ENCODE data around the gene RAB11FIP3. TPM values are rescaled to one million over a fixed set of nuclear protein-coding genes. Genes with fewer than 3 reads are reported as not detected.

Gene RAB11FIP3
- polyA plus RNA-seq, 1 donor = 114 TPM

- Histone ChIP-seq H3K27me3 (ENCODE audit: control insufficient read depth, insufficient read depth, low read length) (no peaks in the 10 kb centered on the region), H3K9me3 (ENCODE audit: control insufficient read depth, low read depth, low read length) (peaks cover 5% of the 10 kb centered on the region), H3K4me3 (ENCODE audit: low read length) (no peak overlapping the region), H3K4me1 (ENCODE audit: control insufficient read depth, insufficient read depth, low read length) (peaks cover 30% of the 10 kb centered on the region), H3K27ac (ENCODE audit: low read length) (no peak overlapping the region), H3K36me3 (ENCODE audit: control insufficient read depth, insufficient read depth, low read length) (no peaks in the 10 kb centered on the region)
- no CpG with 5 or more reads among the region's 7 CpGs for WGBS (ENCODE audit: insufficient coverage, low lambda C conversion rate)
- no peak for DNase-seq
Observed at GRCh38 chr16:392450-393030, 32.9 kb upstream of the RAB11FIP3 start.

- Histone ChIP-seq H3K4me3 (ENCODE audit: low read length) (peak overlapping the region; percentile 48), H3K27ac (ENCODE audit: low read length) (peak overlapping the region; percentile 37), H3K27me3 (ENCODE audit: control insufficient read depth, insufficient read depth, low read length) (no peaks in the 10 kb centered on the region), H3K4me1 (ENCODE audit: control insufficient read depth, insufficient read depth, low read length) (peaks cover 19% of the 10 kb centered on the region), H3K36me3 (ENCODE audit: control insufficient read depth, insufficient read depth, low read length) (peaks cover 13% of the 10 kb centered on the region), H3K9me3 (ENCODE audit: control insufficient read depth, low read depth, low read length) (peaks cover 9% of the 10 kb centered on the region)
- WGBS (ENCODE audit: insufficient coverage, low lambda C conversion rate) = no CpG with 5 or more reads among the region's 3 CpGs
- DNase-seq = no peak
Observed at GRCh38 chr16:396199-396598, 29.2 kb upstream of the RAB11FIP3 start.

- Histone ChIP-seq H3K27ac (ENCODE audit: low read length) (peak overlapping the region; percentile 37), H3K4me1 (ENCODE audit: control insufficient read depth, insufficient read depth, low read length) (peaks cover 19% of the 10 kb centered on the region), H3K27me3 (ENCODE audit: control insufficient read depth, insufficient read depth, low read length) (no peaks in the 10 kb centered on the region), H3K36me3 (ENCODE audit: control insufficient read depth, insufficient read depth, low read length) (peaks cover 13% of the 10 kb centered on the region), H3K4me3 (ENCODE audit: low read length) (peak overlapping the region; percentile 48), H3K9me3 (ENCODE audit: control insufficient read depth, low read depth, low read length) (peaks cover 12% of the 10 kb centered on the region)
- peak in 1 of 2 donors; percentile 58 for DNase-seq
- 0% methylated on average over 6 of the region's 22 CpGs for WGBS (ENCODE audit: insufficient coverage, low lambda C conversion rate)
Observed at GRCh38 chr16:396605-397004, 28.8 kb upstream of the RAB11FIP3 start.

DNA sequence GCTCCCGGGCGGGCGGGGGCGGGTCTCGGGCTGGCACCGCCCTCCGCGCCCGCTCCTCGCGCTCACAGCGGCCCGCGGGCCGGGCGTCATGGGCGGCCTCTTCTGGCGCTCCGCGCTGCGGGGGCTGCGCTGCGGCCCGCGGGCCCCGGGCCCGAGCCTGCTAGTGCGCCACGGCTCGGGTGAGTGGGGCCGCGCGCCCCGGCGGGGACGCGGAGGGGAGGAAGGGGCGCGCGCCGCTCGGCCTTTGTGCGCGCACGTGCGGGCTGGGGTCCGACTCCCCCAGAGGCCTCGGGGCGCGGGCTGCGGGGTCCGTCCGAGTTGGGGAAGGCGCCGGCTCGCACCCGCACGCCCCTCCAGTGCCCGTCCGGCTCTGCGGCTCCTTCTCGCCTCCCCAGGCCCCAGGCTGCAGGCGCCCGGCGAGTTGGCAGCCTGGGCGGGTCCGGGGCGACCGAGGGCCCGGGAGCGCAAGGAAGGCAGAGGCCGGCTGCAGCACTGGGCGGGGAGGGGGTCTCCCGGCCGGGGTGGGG is 28.3 kb upstream of the RAB11FIP3 start, which contains the start of gene NME4:
TSS of gene NME4 (plus strand) at position 65 of the 527 bp plus-strand sequence. CDS start at position 89, 24 bp downstream.
- H3K27ac ChIP-seq (ENCODE audit: low read length) = peak within 1 kb of the TSS; percentile 37
- no peaks in the 10 kb centered on the region for H3K27me3 ChIP-seq (ENCODE audit: control insufficient read depth, insufficient read depth, low read length)
- peak within 1 kb of the TSS; percentile 48 for H3K4me3 ChIP-seq (ENCODE audit: low read length)
- peaks cover 13% of the 10 kb centered on the region for H3K36me3 ChIP-seq (ENCODE audit: control insufficient read depth, insufficient read depth, low read length)
- no CpG with 5 or more reads among the region's 75 CpGs for WGBS (ENCODE audit: insufficient coverage, low lambda C conversion rate)
- H3K9me3 ChIP-seq (ENCODE audit: control insufficient read depth, low read depth, low read length) = peaks cover 7% of the 10 kb centered on the region
- DNase-seq = peak in 1 of 2 donors; percentile 51
- peaks cover 19% of the 10 kb centered on the region for H3K4me1 ChIP-seq (ENCODE audit: control insufficient read depth, insufficient read depth, low read length)

DNA sequence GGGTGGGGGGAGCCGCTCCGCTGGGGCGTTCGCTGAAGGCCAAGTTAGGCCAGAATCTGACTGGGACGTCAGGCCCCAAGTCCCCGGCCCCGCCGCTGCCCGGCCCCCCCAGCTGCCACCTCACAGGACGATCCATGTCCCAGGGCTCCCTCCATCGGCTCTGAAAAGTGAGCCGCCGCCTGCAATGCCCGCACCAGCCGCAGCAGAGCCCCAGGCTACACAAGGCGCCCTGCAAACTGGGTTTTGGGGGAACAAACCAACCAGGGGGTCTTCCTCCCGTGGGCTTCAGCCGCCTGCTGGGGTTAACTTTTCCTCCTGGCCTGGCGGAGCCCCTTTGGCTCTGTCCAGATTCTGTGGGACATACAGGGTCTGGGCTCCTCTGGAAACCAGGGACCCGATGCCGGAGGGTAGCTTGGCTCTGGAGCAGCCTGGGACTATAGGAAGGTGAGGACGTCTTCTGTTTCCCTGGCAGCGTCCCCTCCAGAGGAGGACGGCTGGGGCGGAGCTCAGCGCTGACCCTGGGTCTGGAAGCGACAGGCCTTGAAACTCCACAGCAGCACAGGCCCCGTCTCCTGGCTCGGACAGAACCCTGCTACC is 27.6 kb upstream of the RAB11FIP3 start:
- peak in 1 of 2 donors; percentile 69 for DNase-seq
- 80% methylated on average over 1 of the region's 29 CpGs for WGBS (ENCODE audit: insufficient coverage, low lambda C conversion rate)
- H3K4me3 ChIP-seq (ENCODE audit: low read length) = peak overlapping the region; percentile 14
- H3K27ac ChIP-seq (ENCODE audit: low read length) = peak overlapping the region; percentile 16
- no peaks in the 10 kb centered on the region for H3K27me3 ChIP-seq (ENCODE audit: control insufficient read depth, insufficient read depth, low read length)
- H3K9me3 ChIP-seq (ENCODE audit: control insufficient read depth, low read depth, low read length) = peaks cover 7% of the 10 kb centered on the region
- peaks cover 20% of the 10 kb centered on the region for H3K4me1 ChIP-seq (ENCODE audit: control insufficient read depth, insufficient read depth, low read length)
- peaks cover 13% of the 10 kb centered on the region for H3K36me3 ChIP-seq (ENCODE audit: control insufficient read depth, insufficient read depth, low read length)

- WGBS (ENCODE audit: insufficient coverage, low lambda C conversion rate) = no CpG with 5 or more reads among the region's 24 CpGs
- Histone ChIP-seq H3K4me3 (ENCODE audit: low read length) (no peak overlapping the region), H3K27ac (ENCODE audit: low read length) (peak overlapping the region; percentile 16), H3K9me3 (ENCODE audit: control insufficient read depth, low read depth, low read length) (peaks cover 7% of the 10 kb centered on the region), H3K36me3 (ENCODE audit: control insufficient read depth, insufficient read depth, low read length) (peaks cover 13% of the 10 kb centered on the region), H3K4me1 (ENCODE audit: control insufficient read depth, insufficient read depth, low read length) (peaks cover 23% of the 10 kb centered on the region), H3K27me3 (ENCODE audit: control insufficient read depth, insufficient read depth, low read length) (no peaks in the 10 kb centered on the region)
- DNase-seq = no peak
Observed at GRCh38 chr16:398561-399339, 26.7 kb upstream of the RAB11FIP3 start.

- Histone ChIP-seq H3K9me3 (ENCODE audit: control insufficient read depth, low read depth, low read length) (peaks cover 7% of the 10 kb centered on the region), H3K36me3 (ENCODE audit: control insufficient read depth, insufficient read depth, low read length) (peaks cover 13% of the 10 kb centered on the region), H3K27me3 (ENCODE audit: control insufficient read depth, insufficient read depth, low read length) (no peaks in the 10 kb centered on the region), H3K4me3 (ENCODE audit: low read length) (no peak overlapping the region), H3K27ac (ENCODE audit: low read length) (no peak overlapping the region), H3K4me1 (ENCODE audit: control insufficient read depth, insufficient read depth, low read length) (peaks cover 26% of the 10 kb centered on the region)
- DNase-seq = no peak
- WGBS (ENCODE audit: insufficient coverage, low lambda C conversion rate) = no CpG with 5 or more reads among the region's 22 CpGs
Observed at GRCh38 chr16:399340-400019, 26.0 kb upstream of the RAB11FIP3 start.

DNA sequence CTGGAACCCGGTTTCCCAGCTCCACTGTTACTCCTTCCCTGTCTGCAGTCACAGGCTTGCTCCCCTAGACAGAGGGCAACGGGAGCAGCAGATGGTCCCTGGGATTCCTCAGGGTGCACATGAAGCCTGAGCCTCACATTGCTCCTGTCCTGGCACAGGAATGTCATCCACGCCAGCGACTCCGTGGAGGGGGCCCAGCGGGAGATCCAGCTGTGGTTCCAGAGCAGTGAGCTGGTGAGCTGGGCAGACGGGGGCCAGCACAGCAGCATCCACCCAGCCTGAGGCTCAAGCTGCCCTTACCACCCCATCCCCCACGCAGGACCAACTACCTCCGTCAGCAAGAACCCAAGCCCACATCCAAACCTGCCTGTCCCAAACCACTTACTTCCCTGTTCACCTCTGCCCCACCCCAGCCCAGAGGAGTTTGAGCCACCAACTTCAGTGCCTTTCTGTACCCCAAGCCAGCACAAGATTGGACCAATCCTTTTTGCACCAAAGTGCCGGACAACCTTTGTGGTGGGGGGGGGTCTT is 25.3 kb upstream of the RAB11FIP3 start:
- no peaks in the 10 kb centered on the region for H3K27me3 ChIP-seq (ENCODE audit: control insufficient read depth, insufficient read depth, low read length)
- peaks cover 33% of the 10 kb centered on the region for H3K4me1 ChIP-seq (ENCODE audit: control insufficient read depth, insufficient read depth, low read length)
- no peak for DNase-seq
- no peak overlapping the region for H3K27ac ChIP-seq (ENCODE audit: low read length)
- WGBS (ENCODE audit: insufficient coverage, low lambda C conversion rate) = no CpG with 5 or more reads among the region's 10 CpGs
- peaks cover 13% of the 10 kb centered on the region for H3K36me3 ChIP-seq (ENCODE audit: control insufficient read depth, insufficient read depth, low read length)
- peaks cover 7% of the 10 kb centered on the region for H3K9me3 ChIP-seq (ENCODE audit: control insufficient read depth, low read depth, low read length)
- H3K4me3 ChIP-seq (ENCODE audit: low read length) = no peak overlapping the region

- peaks cover 7% of the 10 kb centered on the region for H3K9me3 ChIP-seq (ENCODE audit: control insufficient read depth, low read depth, low read length)
- H3K27ac ChIP-seq (ENCODE audit: low read length) = peak within 1 kb of the TSS; percentile 99
- peak within 1 kb of the TSS; percentile 94 for H3K4me3 ChIP-seq (ENCODE audit: low read length)
- no CpG with 5 or more reads among the region's 91 CpGs for WGBS (ENCODE audit: insufficient coverage, low lambda C conversion rate)
- H3K4me1 ChIP-seq (ENCODE audit: control insufficient read depth, insufficient read depth, low read length) = peaks cover 42% of the 10 kb centered on the region
- DNase-seq = peak; percentile 88 to 89
- no peaks in the 10 kb centered on the region for H3K27me3 ChIP-seq (ENCODE audit: control insufficient read depth, insufficient read depth, low read length)
- H3K36me3 ChIP-seq (ENCODE audit: control insufficient read depth, insufficient read depth, low read length) = peaks cover 17% of the 10 kb centered on the region
Observed at GRCh38 chr16:401468-402348, 23.7 kb upstream of the RAB11FIP3 start, which contains the start of gene DECR2. Gene DECR2 (plus strand): TSS chr16:401885. CDS start chr16:401964, 79 bp downstream.
